Activated CD4-positive, CD25-positive, alpha-beta regulatory T cell treated with anti-CD3 and anti-CD28 coated beads, Interleukin-2, amount 50 U/mL, for 16 hours (primary cell): ENCODE data around the gene ASCL3.
"Not testable (repeated sequence)": the region's sequence is repeated elsewhere in the genome, so short reads cannot be mapped to it uniquely, and the experiment has no call there.

ENCODE experiments used
- DNase-seq: peaks from one replicate; pipeline ENCODE4 v3.0.0-alpha.2; 2020; ENCODE audit warnings: low read depth, low spot score

ASCL3 gene

GRCh38 chr11:8942518-8943066 is at the start of gene ASCL3:
Gene ASCL3 (minus strand): TSS chr11:8943016. CDS start chr11:8938161, 4,855 bp downstream.
- no peak for DNase-seq

GRCh38 chr11:8989453-8989852 is 46.6 kb upstream of the ASCL3 start:
- DNase-seq, result no peak

GRCh38 chr11:8988329-8989234 is 45.8 kb upstream of the ASCL3 start:
- no peak for DNase-seq

- no peak for DNase-seq
Observed at GRCh38 chr11:8987446-8987845, 44.6 kb upstream of the ASCL3 start.

GRCh38 chr11:8986772-8987171 is 44.0 kb upstream of the ASCL3 start:
- DNase-seq, result not testable (repeated sequence)

GRCh38 chr11:8985462-8985861 is 42.6 kb upstream of the ASCL3 start:
- DNase-seq, result no peak

GRCh38 chr11:8983552-8983951 is 40.7 kb upstream of the ASCL3 start:
- DNase-seq, result no peak

- DNase-seq, result no peak
Observed at GRCh38 chr11:8980485-8980884, 37.7 kb upstream of the ASCL3 start.

GRCh38 chr11:8979365-8979764 is 36.5 kb upstream of the ASCL3 start:
- not testable (repeated sequence) for DNase-seq

GRCh38 chr11:8973121-8973520 is 30.3 kb upstream of the ASCL3 start:
- no peak for DNase-seq

- DNase-seq, result no peak
Observed at GRCh38 chr11:8971924-8972316, 29.1 kb upstream of the ASCL3 start.

- no peak for DNase-seq
Observed at GRCh38 chr11:8971196-8971923, 28.5 kb upstream of the ASCL3 start.

- no peak for DNase-seq
Observed at GRCh38 chr11:8967184-8967583, 24.4 kb upstream of the ASCL3 start.

- DNase-seq, result peak; percentile 60
Observed at GRCh38 chr11:8964324-8965320, 21.8 kb upstream of the ASCL3 start, which contains the start of gene TMEM9B. Gene TMEM9B (minus strand): TSS chr11:8964442. CDS start chr11:8964313, 129 bp downstream.

- DNase-seq, result peak; percentile 42
Observed at GRCh38 chr11:8963569-8964323, 20.9 kb upstream of the ASCL3 start.

GRCh38 chr11:8962841-8963240 is 20.0 kb upstream of the ASCL3 start:
- DNase-seq, result no peak

GRCh38 chr11:8961401-8961800 is 18.6 kb upstream of the ASCL3 start:
- no peak for DNase-seq

- no peak for DNase-seq
Observed at GRCh38 chr11:8959546-8960166, 16.8 kb upstream of the ASCL3 start.

- no peak for DNase-seq
Observed at GRCh38 chr11:8956860-8957259, 14.0 kb upstream of the ASCL3 start.

GRCh38 chr11:8948886-8949285 is 6.1 kb upstream of the ASCL3 start:
- DNase-seq, result no peak
